Fibroblast of skin of abdomen (primary cell): Measurements from ENCODE around the gene FAM217B. TPM values are rescaled to one million over a fixed set of nuclear protein-coding genes. Genes with fewer than 3 reads are reported as not detected.
A peak's percentile ranks its signal among the peaks of the same experiment; 100 is the strongest.

ENCODE experiments used
- DNase-seq: peaks from one replicate; pipeline ENCODE4 v3.0.0-alpha.2; 2013
- polyA plus RNA-seq, 2 experiments: library from polyadenylated mRNA; unstranded; fragments of 120-200 nt; gene quantifications; one replicate each; pipeline ENCODE4 v1.2.1, GENCODE V29; 2013; ENCODE audit not compliant: insufficient read length in 2 of 2

FAM217B gene
- 7.0 TPM for polyA plus RNA-seq (2013, experiment 1 of 2; ENCODE audit: insufficient read length)
- 6.0 TPM for polyA plus RNA-seq (2013, experiment 2 of 2; ENCODE audit: insufficient read length)

GRCh38 chr20:59940129-59940955 lies at the start of gene FAM217B, which contains the start of gene PPP1R3D:
Gene FAM217B (plus strand): TSS chr20:59940389. CDS start chr20:59943944, 3,555 bp downstream.
Gene PPP1R3D (minus strand): TSS chr20:59940305. CDS start chr20:59939931, 374 bp downstream.
- peak; percentile 97 for DNase-seq

GRCh38 chr20:59891581-59891980 lies 48.6 kb upstream of the FAM217B start:
- no peak for DNase-seq

GRCh38 chr20:59895908-59896307 lies 44.3 kb upstream of the FAM217B start:
- no peak for DNase-seq

GRCh38 chr20:59902470-59902869 lies 37.7 kb upstream of the FAM217B start:
- DNase-seq = no peak

- DNase-seq = no peak
Observed at GRCh38 chr20:59903621-59904020, 36.6 kb upstream of the FAM217B start.

GRCh38 chr20:59908855-59909254 lies 31.3 kb upstream of the FAM217B start:
- DNase-seq = no peak

- DNase-seq = no peak
Observed at GRCh38 chr20:59911041-59911440, 29.1 kb upstream of the FAM217B start.

GRCh38 chr20:59912609-59913008 lies 27.6 kb upstream of the FAM217B start:
- DNase-seq = no peak

- no peak for DNase-seq
Observed at GRCh38 chr20:59920944-59921343, 19.2 kb upstream of the FAM217B start.

- DNase-seq = no peak
Observed at GRCh38 chr20:59923514-59923913, 16.7 kb upstream of the FAM217B start.

- DNase-seq = no peak
Observed at GRCh38 chr20:59925359-59925758, 14.8 kb upstream of the FAM217B start.

GRCh38 chr20:59925899-59926298 lies 14.3 kb upstream of the FAM217B start:
- DNase-seq = peak; percentile 38

GRCh38 chr20:59931511-59932312 lies 8.5 kb upstream of the FAM217B start:
- DNase-seq = no peak

GRCh38 chr20:59932616-59933295 lies 7.4 kb upstream of the FAM217B start:
- no peak for DNase-seq

GRCh38 chr20:59933296-59933848 lies 6.8 kb upstream of the FAM217B start, which contains the start of gene SYCP2:
Gene SYCP2 (minus strand): TSS chr20:59933637. CDS start chr20:59922413, 11,224 bp downstream.
- peak; percentile 59 for DNase-seq

GRCh38 chr20:59933849-59934585 lies 6.2 kb upstream of the FAM217B start:
- DNase-seq = peak; percentile 67

- DNase-seq = no peak
Observed at GRCh38 chr20:59935457-59936185, 4.6 kb upstream of the FAM217B start.

GRCh38 chr20:59936409-59936808 lies 3.8 kb upstream of the FAM217B start:
- DNase-seq = no peak

GRCh38 chr20:59937150-59937549 lies 3.0 kb upstream of the FAM217B start:
- no peak for DNase-seq

GRCh38 chr20:59938221-59938620 lies 2.0 kb upstream of the FAM217B start:
- DNase-seq = peak; percentile 60

GRCh38 chr20:59938696-59939051 lies 1.5 kb upstream of the FAM217B start:
- no peak for DNase-seq
